NOMO-1 treated with dmso at 0.1 percent for 144 hours (cell line): ENCODE measurements around the gene ARMC12.
A peak's percentile ranks its signal among the peaks of the same experiment; 100 is the strongest.

ENCODE experiments used
- DNase-seq: peaks from one replicate; lab custom pipeline; 2025; ENCODE audit not compliant: unreplicated experiment; lab: John Stamatoyannopoulos, UW

The ARMC12 gene

DNA sequence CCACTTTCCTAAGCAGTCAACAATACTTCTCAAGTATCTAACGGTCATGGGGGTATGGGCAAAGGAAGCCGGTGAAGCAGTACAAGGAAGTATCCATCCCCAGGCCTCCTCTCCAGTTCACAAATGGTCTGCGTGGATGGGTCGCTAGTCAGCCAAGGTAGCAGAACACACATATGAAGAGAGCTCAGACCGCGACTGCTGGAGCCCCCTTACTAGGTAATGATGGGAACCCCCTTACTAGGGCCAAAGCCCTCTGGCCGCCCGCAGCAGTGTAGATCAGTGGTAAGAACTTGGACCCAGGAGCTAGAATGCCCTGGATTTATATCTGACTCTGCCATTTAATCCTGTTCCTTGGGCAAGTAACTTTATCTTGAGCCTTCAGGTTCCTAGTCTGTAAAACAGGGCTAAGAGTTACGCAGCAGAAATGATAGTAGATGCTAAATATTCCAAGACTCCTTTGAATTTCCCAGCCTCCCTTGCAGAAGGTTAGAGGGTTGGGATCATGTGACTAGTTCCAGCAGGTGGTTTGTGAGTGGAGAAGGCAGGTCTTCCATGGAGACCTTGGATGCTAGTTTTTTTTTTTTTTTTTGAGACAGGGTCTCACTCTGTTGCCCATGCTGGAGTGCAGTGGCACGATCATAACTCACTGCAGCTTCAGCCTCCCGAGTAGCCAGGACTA lies 37.4 kb downstream of the ARMC12 start:
- DNase-seq, result no peak

DNA sequence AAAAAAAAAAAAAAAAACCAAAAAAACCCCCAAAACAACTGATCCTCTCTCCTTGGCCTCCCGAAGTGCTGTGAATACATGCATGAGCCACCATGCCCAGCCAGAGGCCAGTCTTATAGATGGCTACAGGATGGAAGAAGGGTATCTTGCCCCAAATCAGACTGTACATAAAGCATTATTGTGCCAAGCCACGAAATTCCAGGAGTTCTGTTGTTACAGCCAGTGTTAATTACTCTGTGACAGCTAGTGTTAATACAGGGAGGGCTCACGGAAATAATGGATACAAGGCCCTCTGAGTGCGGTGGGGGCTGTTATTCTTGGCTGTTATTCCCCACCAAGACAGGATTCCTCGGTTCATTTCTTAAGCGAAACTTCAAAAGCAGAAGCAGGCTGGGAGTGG lies 38.2 kb downstream of the ARMC12 start:
- no peak for DNase-seq

DNA sequence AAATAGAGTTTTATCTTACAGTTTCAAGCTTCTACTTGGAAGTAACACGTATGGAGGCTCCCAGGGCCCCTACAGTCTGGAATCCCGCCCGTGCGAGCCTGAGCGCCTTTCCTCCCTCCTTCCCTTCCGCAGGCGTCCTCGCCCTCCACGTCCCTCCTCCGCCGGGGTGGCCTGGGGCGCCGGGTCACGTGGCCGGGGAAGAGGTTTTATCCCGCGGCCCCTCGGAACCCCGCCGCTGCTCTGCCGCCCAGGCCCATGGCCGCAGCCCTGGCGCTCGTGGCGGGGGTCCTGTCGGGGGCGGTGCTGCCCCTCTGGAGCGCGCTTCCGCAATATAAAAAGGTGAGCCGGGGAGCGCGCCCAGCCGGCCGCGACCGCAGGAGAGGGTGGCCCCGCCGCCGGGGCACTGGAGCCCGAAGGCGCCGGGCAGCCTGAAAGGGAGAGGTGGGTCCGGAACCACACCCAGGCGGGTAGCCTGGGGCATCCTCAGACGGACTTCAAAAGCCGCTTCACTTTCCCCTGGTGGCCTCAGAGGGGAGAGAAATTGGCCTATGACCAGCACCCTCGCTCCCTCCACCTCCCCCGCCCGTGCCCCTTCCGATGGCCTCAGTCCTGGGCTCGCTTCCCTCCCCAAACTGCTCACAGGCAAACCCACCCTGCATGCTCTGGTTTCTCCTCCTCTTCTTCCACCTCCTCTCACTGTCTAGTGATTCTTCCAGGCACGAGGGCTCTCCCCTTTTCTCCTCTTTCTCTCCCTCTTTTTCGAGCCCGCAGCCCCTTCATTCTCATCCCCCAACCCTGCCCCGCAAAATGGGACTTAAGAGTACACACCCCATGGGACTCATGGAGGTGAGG lies 39.8 kb downstream of the ARMC12 start, which contains the start of gene CLPSL2:
TSS of gene CLPSL2 (plus strand) at position 235 of the 852 bp plus-strand sequence. CDS start at position 256, 21 bp downstream.
- DNase-seq, result peak; percentile 7

- DNase-seq, result no peak
These were observed 40.7 kb downstream of the ARMC12 start for GRCh38 chr6:35777356-35778102.

- no peak for DNase-seq
These were observed 41.6 kb downstream of the ARMC12 start for GRCh38 chr6:35778437-35778836.

DNA sequence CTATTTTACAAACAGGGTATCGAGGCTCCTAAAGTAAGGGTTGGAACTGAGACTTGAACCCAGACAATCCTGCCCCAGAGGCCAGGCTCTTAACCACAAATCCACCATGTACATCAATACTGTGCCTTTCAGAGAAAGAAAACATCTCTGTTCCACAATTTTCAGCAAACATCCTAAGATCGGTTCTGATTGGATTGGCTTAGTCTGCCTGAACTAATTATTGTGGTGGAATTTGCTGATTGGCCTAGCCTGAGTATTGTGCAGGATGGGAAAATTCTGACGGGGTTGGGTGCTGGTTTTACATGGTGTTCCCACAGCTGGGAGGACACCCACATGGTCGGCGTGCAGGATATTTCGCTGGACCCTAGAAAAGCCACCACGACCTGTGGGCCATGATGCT lies 43.9 kb downstream of the ARMC12 start, which contains the start of gene CLPSL1:
TSS of gene CLPSL1 (plus strand) at position 301 of the 400 bp plus-strand sequence. CDS start at position 393, 92 bp downstream.
- DNase-seq, result no peak

DNA sequence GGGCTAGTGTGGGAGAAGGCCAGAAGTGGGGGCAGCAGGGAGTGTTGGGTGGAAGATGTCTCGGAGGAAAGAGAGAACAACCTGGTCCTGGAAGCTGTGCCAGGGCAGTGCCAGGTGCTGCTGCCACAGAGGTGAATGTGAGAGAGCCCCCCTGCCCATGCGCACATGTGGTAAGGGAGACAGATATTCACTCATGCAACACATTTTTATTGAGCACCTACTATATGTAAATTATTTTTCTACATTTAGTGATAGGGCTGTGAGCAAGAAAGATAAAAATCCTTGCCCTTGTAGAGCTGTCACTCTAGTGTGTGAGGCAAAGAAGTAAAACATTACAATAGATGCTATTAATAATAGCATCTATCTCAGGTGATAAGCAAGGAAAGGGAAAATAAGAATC lies 44.5 kb downstream of the ARMC12 start:
- DNase-seq, result no peak

GRCh38 chr6:35782424-35782823 lies 45.6 kb downstream of the ARMC12 start:
- DNase-seq, result no peak

- DNase-seq, result no peak
These were observed 47.4 kb downstream of the ARMC12 start for GRCh38 chr6:35784200-35784599.

- DNase-seq, result no peak
These were observed 49.4 kb downstream of the ARMC12 start for GRCh38 chr6:35786272-35786671.

- no peak for DNase-seq
These were observed 50.0 kb downstream of the ARMC12 start for GRCh38 chr6:35786810-35787209.

DNA sequence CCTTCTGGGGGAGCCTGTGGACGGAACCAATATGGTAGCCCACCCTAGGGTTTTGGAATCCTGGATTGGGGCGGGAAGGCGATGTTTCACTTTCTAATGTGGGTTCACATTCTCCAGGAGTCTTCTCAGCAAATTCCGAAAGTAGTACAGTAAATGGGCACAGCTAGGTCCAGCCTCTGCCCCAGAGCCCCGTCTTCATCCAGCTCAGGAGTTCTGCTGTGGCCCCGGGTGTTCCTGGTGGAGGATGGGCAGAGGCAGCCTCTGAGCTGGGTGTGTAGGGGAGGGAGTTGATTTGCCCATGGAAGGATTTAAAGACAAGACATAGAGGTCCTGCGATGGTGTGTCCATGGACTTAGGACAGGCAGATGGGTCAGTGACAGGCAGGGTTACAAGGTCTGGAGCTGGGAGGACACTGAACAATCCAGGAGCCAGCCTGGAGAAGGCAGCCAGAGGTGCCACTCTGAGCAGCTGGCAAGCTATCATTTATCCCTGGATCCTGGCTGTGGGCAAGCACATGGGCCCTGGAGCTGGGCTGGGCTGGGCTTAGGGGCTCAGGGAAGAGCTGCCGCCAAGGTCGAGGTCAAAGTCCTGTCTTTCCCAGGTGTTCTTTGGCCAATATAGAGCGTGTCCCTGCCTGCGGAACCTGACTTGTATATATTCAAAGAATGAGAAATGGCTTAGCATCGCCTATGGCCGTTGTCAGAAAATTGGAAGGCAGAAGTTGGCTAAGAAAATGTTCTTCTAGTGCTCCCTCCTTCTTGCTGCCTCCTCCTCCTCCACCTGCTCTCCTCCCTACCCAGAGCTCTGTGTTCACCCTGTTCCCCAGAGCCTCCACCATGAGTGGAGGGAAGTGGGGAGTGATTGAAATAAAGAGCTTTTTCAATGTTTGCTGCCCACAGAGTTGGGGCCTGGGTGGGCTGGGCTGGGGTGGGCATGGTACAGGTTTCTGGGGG lies 50.7 kb downstream of the ARMC12 start:
- no peak for DNase-seq

GRCh38 chr6:35788423-35788982 lies 51.7 kb downstream of the ARMC12 start:
- DNase-seq, result no peak

DNA sequence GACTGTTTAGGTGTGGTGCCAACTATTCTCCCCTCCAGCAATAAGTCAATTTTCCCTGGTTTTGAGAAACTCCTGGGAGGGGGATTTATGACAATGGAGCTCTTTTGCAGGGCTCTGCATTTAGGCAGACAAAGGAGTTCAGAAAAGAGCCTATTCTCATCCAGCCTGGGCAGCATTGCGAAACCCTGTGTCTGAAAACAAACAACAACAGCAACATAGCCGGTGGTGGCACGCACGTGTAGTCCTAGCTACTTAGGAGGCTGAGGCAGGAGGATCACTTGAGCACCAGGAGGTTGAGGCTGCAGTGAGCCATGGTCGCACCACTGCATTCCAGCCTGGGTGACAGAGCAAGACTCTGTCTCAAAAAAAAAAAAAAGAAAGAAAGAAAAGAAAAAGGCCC lies 53.9 kb downstream of the ARMC12 start:
- DNase-seq, result no peak

- DNase-seq, result no peak
These were observed 58.0 kb downstream of the ARMC12 start for GRCh38 chr6:35794536-35795452.

- no peak for DNase-seq
These were observed 58.7 kb downstream of the ARMC12 start for GRCh38 chr6:35795453-35796071.

DNA sequence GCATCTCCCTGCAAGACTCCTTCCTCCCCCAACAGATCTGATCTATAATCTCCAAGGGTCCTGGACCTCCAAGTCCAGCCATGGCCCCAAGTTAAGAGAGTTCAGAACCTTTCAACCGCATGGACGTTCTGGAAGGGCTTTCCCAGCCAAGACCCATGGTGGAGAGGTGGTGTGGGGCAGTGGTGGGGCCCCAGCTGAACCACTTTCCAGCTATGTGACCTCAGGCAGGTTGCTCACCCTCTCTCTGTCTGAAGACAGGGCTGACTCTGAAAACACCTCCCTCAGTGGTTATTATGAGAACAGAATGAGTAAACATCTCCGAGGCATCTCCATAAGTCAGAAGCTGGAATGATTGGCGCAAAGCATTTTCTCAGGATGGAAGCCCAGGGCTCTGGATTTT lies 59.4 kb downstream of the ARMC12 start:
- DNase-seq, result no peak

- DNase-seq, result no peak
These were observed 61.1 kb downstream of the ARMC12 start for GRCh38 chr6:35797837-35798526.
